Testis (tissue), 3 donors: ENCODE results near the gene CCSER1. TPM values are rescaled to one million over a fixed set of nuclear protein-coding genes. Genes with fewer than 3 reads are reported as not detected.
"Not testable (repeated sequence)": the region's sequence is repeated elsewhere in the genome, so short reads cannot be mapped to it uniquely, and the experiment has no call there.

Experiments used
- DNase-seq: peaks from one replicate; pipeline ENCODE4 v3.0.0-alpha.2; 2019
- H3K27ac ChIP-seq, 2 donors: fragments of 200-600 bp; sonication (generic); one replicate each; pipeline ENCODE4 v1.5.1; 2019
- H3K27me3 ChIP-seq: fragments of 200-600 bp; sonication (generic); one replicate; pipeline ENCODE4 v1.5.1; 2019
- H3K36me3 ChIP-seq: fragments of 200-600 bp; sonication (generic); one replicate; pipeline ENCODE4 v1.5.1; 2017; ENCODE audit warnings: low read depth; ENCODE audit errors: missing control alignments
- H3K4me1 ChIP-seq: fragments of 200-600 bp; sonication (generic); one replicate; pipeline ENCODE4 v1.5.1; 2019
- H3K4me3 ChIP-seq, 2 donors: fragments of 200-600 bp; sonication (generic); one replicate each; pipeline ENCODE4 v1.5.1; 2017 to 2019
- H3K9me3 ChIP-seq: fragments of 200-600 bp; sonication (generic); one replicate; pipeline ENCODE4 v1.5.1; 2017
- CTCF ChIP-seq, 3 experiments: fragments of 450-650 bp in 2 of 3; fragments of 200-600 bp in 1 of 3; sonication (generic) in 1 of 3; IDR thresholded peaks; one replicate each; pipeline ENCODE4 v1.5.1; 2016 to 2019; ENCODE audit warnings: antibody characterized with exemption in 3 of 3, mild to moderate bottlenecking in 2 of 3, moderate library complexity in 1 of 3
- POLR2A ChIP-seq: fragments of 450-650 bp; IDR thresholded peaks from one replicate; pipeline ENCODE4 v1.6.1; 2017; ENCODE audit warnings: antibody characterized with exemption, mild to moderate bottlenecking, moderate library complexity
- WGBS, 2 donors: methylation state at CpG; one replicate each; pipeline ENCODE4 v1.1.5; 2018; 5-methylcytosine and 5-hydroxymethylcytosine counted together
- intact Hi-C: fragments of 100-400 bp; cut with DNase I; formaldehyde crosslinking; loops from one replicate; pipeline ENCODE4 v1.15.1; 2023; ENCODE audit warnings: low total_unique reads
- polyA plus RNA-seq: library from polyadenylated mRNA; stranded (reverse); fragments of 350-450 nt; fragmentation: Illumina TruSeq; extraction: RNeasy Lipid Tissue Mini Kit (QIAGEN cat#74804); gene quantifications from one replicate; pipeline ENCODE4 v1.2.3, GENCODE V29; 2014; ENCODE audit warnings: low read depth, low replicate concordance; ENCODE audit not compliant: insufficient read depth
- total RNA-seq, 2 donors: library from RNA; depleted of rRNA; stranded (reverse); fragments of >200 nt; gene quantifications; one replicate each; pipeline ENCODE4 v1.2.3, GENCODE V29; 2016

The CCSER1 gene
- total and polyA plus RNA-seq, 3 donors from 2014 or later = 20.2 to 105 (median 82.8) TPM

DNA sequence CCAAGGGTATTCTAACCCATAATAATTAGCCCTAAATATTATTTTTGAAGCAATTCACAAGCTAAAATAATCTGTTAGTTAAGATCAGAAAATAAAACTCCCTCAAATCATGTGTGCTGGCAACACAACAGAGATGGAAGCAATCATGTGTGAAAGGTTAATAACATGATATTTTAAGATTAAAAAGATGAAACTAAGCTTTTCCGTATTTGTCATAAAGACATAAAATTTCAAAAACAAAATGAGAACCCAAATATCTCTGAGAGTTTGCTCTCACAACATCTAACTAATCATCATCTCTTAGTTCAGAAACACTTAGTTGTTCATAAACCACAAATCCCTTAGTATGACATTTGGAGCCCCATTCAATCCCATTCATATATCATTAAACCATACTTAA, 749.1 kb downstream of the CCSER1 start:
- DNase-seq = no peak
- TF ChIP-seq CTCF (IDR thresholded peaks at IDR 0.05) = no peak
- no peak for TF ChIP-seq POLR2A
- intact Hi-C loops = no loop called here
- no peaks in the 10 kb centered on the region for H3K36me3 ChIP-seq
- no peaks in the 10 kb centered on the region for H3K27me3 ChIP-seq
- WGBS, 2 donors = 83 to 86% methylated on average over 1 of the region's 1 CpG
- H3K4me3 ChIP-seq = no peak overlapping the region
- no peaks in the 10 kb centered on the region for H3K4me1 ChIP-seq
- no peaks in the 10 kb centered on the region for H3K9me3 ChIP-seq
- H3K27ac ChIP-seq = no peak overlapping the region

DNA sequence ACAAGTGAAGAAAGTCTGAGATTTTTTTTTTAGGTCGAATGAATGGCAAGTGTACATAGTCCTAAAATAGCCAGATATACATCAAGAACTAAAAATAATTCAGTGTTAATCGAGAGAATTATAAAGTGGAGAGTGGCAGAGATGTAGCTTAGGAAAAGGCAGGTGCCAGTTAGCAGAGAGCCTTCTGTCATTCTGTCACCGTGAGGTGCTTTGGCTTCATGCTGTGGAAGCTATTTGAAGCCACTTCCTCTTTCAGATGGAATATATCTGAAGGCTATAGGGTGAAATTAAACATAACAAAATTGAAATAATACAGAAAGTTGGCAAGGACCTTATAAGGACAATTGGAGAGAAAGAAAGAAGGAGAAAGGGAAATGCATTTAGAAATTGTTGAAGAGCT, 756.3 kb downstream of the CCSER1 start:
- Histone ChIP-seq H3K4me1 (no peaks in the 10 kb centered on the region), H3K27ac (no peak overlapping the region), H3K36me3 (no peaks in the 10 kb centered on the region), H3K9me3 (no peaks in the 10 kb centered on the region), H3K4me3 (no peak overlapping the region), H3K27me3 (no peaks in the 10 kb centered on the region)
- no peak for DNase-seq
- intact Hi-C loops = no loop called here
- WGBS, 2 donors = 80 to 87% methylated on average over 3 of the region's 3 CpGs
- TF ChIP-seq CTCF (IDR thresholded peaks at IDR 0.05) (no peak), POLR2A (no peak)

DNA sequence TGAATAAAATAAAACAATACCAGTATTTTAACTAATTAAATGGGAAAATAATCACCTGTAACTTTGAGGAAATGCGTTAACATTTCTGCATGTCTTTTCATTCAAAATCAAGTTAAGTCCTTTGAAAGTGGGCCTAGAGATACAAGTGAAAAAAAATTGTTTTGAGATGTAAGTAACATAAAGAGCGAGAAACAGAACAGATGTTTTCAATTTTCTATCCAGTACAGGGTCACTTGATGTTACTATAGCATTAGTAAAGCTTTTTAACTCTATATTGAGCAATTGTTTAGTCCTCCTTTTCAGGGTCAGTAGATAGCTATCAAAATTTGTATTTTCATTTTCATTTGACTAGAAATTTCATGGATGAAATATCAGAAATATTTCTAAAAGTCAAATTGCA, 761.4 kb downstream of the CCSER1 start:
- DNase-seq = no peak

GRCh38 chr4:90889171-90889570, 762.0 kb downstream of the CCSER1 start:
- H3K27ac ChIP-seq = no peak overlapping the region
- WGBS, 2 donors = 83 to 88% methylated on average over 2 of the region's 2 CpGs
- DNase-seq = no peak
- H3K27me3 ChIP-seq = no peaks in the 10 kb centered on the region
- H3K4me1 ChIP-seq = no peaks in the 10 kb centered on the region
- intact Hi-C loops = no loop called here
- H3K9me3 ChIP-seq = no peaks in the 10 kb centered on the region
- no peak overlapping the region for H3K4me3 ChIP-seq
- H3K36me3 ChIP-seq = no peaks in the 10 kb centered on the region
- TF ChIP-seq CTCF (IDR thresholded peaks at IDR 0.05) (no peak), POLR2A (no peak)

More for the DNA sequence above, 761.4 kb downstream of the CCSER1 start:
- intact Hi-C loops = no loop called here
- H3K4me3 ChIP-seq = no peak overlapping the region
- no peaks in the 10 kb centered on the region for H3K27me3 ChIP-seq
- no peaks in the 10 kb centered on the region for H3K36me3 ChIP-seq
- no peak for TF ChIP-seq CTCF (IDR thresholded peaks at IDR 0.05)
- TF ChIP-seq POLR2A = no peak
- no peak overlapping the region for H3K27ac ChIP-seq
- H3K4me1 ChIP-seq = no peaks in the 10 kb centered on the region
- WGBS, 2 donors = 51 to 54% methylated on average over 2 of the region's 2 CpGs
- H3K9me3 ChIP-seq = no peaks in the 10 kb centered on the region

- not testable (repeated sequence) for H3K27me3 ChIP-seq
Observed at GRCh38 chr4:90903413-90903812, 776.2 kb downstream of the CCSER1 start.

More at GRCh38 chr4:90903413-90903812, 776.2 kb downstream of the CCSER1 start:
- H3K27ac ChIP-seq, H3K36me3 ChIP-seq, DNase-seq, intact Hi-C loops, H3K4me1 ChIP-seq, H3K9me3 ChIP-seq, H3K4me3 ChIP-seq: not testable (repeated sequence)
- 90 to 97% methylated on average over 1 of the region's 1 CpG for WGBS, 2 donors
